ENCODE data around the gene MAP3K6.

DNA sequence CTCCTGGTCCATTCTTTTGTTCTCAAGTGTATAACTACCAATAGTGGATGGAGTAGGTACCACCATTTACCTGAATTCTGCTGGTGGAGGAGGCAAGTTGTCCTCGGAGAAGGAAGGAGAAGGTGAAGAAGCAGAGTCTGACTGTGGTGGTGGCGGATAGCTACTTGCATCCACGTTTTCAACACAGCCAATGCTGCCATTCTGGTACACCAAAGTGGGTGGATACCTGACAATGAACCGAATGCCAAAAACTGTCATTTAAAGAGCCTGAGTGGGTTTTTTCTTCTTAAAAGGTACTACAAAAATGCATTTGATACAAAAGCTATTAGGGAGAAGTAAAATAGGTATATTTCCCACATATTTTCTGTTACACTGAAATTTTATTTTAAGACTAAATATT, 45.7 kb upstream of the MAP3K6 start:
- no peak for TF ChIP-seq POLR2A (IDR thresholded peaks at IDR 0.05)
- TF ChIP-seq, protein P1, sequence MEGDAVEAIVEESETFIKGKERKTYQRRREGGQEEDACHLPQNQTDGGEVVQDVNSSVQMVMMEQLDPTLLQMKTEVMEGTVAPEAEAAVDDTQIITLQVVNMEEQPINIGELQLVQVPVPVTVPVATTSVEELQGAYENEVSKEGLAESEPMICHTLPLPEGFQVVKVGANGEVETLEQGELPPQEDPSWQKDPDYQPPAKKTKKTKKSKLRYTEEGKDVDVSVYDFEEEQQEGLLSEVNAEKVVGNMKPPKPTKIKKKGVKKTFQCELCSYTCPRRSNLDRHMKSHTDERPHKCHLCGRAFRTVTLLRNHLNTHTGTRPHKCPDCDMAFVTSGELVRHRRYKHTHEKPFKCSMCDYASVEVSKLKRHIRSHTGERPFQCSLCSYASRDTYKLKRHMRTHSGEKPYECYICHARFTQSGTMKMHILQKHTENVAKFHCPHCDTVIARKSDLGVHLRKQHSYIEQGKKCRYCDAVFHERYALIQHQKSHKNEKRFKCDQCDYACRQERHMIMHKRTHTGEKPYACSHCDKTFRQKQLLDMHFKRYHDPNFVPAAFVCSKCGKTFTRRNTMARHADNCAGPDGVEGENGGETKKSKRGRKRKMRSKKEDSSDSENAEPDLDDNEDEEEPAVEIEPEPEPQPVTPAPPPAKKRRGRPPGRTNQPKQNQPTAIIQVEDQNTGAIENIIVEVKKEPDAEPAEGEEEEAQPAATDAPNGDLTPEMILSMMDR (IDR thresholded peaks at IDR 0.05): no peak

All from esophagus squamous epithelium (tissue), 4 donors.